ENCODE measurements around the gene NR3C1.
A peak's percentile ranks its signal among the peaks of the same experiment; 100 is the strongest.

Gene NR3C1

DNA sequence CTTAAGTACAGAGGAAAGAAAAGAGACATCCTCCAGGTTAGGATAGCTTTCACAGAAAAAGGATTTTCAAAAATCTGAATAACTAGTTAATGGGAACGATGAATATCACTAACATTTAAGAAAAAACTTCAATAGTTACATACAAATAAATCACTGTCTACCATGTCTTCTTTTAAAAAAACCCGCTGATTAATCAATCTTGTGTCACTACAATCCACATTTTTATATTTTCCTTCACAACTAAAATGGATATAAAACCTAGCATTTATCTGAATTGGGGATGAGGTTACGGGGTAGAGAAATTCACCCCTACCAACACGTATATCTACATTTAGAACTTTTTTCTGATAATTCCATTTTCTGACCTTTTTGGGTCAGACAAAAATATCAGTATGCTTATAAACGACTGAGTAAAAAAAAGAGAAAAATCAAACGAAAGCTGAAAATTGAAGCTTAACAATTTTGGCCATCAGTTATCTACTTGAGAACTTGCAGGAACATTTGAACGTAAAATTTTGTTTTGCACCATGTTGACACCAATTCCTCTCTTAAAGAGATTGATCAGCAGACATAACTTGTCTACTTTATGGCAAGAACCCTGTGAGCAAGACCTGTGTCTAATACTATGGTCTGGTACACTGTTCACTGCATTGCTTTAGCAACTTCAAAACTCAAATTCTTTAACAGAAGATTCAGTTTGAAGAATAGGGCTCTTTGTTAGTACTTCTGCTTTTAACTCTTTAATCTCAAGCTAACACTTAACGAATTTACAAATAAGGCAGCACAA lies 4.8 kb downstream of the NR3C1 start:
- DNase-seq (ENCODE audit: low spot score), result no peak

DNA sequence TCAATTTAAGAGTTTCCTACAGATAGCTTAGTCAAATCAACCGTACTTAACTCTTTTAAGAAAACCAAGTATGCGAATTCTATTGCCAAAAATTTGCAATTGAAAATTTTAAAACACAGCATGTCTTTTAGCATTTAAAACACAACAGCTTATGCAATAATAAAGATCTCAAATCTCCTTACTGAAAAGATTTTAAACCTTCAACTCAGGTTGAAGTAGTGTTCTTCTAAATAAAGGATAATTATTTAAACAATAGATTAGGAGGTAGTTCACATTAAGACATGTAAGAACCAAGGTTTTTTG lies 5.5 kb downstream of the NR3C1 start:
- no peak for DNase-seq (ENCODE audit: low spot score)

DNA sequence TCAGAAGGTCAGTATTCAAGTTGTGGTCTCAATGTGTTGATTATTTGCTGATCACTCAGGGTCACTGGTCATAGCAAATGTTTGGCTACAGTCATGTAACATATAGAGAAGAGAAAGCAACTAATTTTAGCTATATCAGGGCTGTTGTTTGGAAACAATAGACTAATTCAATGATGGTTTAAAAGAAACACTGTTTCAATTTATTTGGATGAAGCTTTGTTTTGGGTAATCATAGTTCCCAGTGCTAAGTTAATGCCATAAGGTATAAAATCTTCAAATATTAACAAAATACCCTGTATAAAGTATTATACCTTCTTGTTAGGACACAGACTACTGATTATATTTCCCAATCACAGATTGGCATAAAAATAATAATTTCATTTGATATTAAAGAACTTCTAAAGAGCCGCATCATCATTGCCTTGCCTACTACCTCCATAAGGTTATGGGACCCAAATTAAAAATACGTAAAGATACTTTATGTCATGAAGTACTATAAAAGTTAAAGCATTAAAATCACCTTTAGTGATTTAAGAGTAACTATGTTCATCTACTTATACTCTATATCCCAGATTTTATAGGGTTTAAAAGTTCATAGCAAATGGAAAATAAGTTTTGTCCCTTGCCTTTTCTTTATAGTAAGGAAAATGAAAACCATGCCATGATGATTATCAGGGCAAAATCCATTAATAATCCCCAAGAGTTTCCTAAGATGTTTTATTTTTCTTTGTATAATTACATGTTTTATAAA lies 6.0 kb downstream of the NR3C1 start:
- DNase-seq (ENCODE audit: low spot score), result no peak

- DNase-seq (ENCODE audit: low spot score), result no peak
Observed at GRCh38 chr5:143396353-143396940, 7.0 kb downstream of the NR3C1 start.

GRCh38 chr5:143395638-143396352 lies 7.7 kb downstream of the NR3C1 start:
- peak; percentile 17 for DNase-seq (ENCODE audit: low spot score)

DNA sequence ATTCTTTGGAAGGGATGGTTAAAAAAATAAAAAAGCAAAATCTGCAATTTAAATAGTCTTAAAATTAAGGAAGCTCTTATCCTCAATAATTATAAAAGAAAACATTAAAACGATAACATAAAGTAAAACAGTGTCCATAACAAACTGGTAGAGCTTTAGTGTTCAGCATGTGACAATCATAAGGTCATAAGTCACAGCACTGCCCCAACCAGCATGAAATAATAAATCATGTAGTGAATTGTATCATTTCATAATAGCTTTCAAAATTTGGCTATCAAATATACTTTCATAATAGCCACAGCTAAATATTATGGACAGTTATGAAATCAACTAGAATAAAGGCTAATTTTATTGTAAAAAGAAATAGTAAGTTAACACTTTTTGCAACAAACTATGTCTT lies 10.0 kb downstream of the NR3C1 start:
- no peak for DNase-seq (ENCODE audit: low spot score)

DNA sequence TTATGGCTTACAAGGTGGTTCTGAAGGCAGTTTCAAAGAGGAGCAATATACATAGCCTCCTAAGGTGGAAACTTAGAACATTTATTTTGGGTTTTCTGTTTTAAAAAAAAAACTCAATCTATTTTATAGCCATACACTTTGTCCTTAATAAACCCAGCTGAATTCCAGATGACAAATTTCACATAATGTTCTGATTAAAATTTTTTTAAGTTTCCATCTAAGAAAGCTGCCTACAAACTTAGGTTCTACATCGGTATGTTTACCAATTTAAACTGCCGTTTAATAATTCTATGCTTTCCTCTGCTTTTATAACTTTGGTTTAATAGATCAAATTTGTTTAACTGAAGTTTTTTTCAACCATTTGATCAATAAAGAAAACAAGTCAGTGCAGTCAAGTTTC lies 12.5 kb downstream of the NR3C1 start:
- no peak for DNase-seq (ENCODE audit: low spot score)

DNA sequence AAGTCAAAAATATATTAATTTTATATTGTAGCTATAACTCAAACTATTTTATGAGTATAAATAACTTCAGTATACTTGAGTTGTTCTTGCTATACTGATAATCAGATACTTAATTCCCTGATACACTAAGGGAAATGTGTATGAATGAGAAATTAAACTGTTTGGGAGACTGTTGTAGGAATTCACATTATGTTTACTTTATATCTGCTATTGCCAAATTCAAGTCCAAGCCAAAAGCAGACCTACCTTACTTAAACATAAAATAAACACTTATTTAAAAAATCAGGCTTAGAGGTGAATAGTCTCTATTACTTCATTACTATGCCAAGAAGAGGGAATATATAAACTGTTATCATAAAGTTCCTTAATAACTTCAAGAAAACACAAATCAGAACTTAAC lies 13.2 kb downstream of the NR3C1 start:
- DNase-seq (ENCODE audit: low spot score), result no peak

- peak; percentile 31 for DNase-seq (ENCODE audit: low spot score)
Observed at GRCh38 chr5:143386725-143387124, 16.8 kb downstream of the NR3C1 start.

DNA sequence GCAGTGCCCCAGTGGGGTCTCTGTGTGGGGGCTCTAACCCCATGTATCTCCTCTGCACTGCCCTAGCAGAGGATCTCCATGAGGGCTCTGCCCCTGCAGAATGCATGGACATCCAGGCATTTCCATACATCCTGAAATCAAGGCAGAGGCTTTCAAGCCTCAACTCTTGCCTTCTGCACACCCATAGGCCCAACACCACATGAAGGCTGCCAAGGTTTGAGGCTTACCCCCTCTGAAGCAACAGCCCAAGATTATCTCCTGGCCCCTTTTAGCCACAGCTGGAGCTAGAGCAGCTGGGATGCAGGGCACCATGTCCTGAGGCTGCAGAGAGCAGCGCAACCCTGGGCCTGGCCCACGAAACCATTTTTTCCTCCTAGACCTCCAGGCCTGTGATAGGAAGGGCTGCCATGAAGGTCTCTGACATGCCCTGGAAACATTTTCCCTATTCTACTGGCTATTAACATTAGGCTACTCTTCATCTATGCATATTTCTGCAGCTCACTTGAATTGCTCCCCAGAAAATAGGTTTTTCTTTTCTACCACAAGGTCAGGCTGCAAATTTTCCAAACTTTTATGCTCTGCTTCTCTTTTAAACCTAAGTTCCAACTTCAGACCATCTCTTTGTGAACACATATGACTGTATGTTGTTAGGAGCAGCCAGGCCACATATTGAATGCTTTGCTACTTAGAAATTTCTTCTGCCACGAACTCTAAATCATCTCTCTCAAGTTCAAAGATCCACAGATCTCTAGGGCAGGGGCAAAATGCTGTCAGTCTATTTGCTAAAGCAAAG lies 18.4 kb downstream of the NR3C1 start:
- DNase-seq (ENCODE audit: low spot score), result no peak

- no peak for DNase-seq (ENCODE audit: low spot score)
Observed at GRCh38 chr5:143383988-143384387, 19.5 kb downstream of the NR3C1 start.

- DNase-seq (ENCODE audit: low spot score), result no peak
Observed at GRCh38 chr5:143379606-143380005, 23.9 kb downstream of the NR3C1 start.

DNA sequence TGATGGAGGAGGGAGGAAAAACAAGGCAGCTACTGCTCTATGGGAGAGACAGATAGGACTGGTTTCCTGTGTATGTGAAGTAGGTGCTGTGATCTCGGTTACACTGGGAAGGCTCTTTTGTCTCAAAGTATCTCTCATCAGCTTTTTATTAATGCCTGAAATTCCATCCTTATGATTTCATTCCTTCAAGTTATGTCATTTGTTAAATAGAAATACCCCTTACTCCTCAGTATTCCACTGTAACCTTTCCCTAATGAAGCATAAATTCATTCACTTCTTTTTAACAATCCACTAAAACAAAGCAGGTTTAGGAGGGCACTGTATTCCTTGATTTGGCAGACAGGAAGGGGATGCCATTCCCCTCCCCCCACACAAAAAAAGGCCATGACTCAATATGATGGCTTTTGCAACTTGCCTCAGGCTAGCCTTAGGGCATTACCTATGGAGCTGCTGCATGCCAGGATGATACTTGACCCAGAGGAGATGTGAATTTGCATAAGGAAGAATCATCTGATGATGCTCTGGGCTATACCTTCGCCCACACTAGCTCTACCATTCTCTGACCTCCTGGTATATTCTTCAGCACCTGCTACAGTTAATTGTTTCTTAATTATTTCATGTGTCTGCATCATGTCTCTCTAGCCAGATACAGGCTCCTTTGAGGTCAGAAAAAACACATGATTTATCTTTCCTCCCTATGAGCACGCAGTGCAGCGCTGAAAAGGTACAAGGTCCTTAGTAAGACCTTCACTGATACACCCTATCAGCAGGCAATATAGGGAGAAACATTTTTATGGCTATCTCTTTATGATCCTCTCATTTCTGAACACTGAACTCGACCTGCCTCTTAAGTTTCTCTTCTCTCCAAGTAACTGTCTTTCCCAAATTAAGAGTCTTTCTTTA lies 26.3 kb downstream of the NR3C1 start:
- no peak for DNase-seq (ENCODE audit: low spot score)

DNA sequence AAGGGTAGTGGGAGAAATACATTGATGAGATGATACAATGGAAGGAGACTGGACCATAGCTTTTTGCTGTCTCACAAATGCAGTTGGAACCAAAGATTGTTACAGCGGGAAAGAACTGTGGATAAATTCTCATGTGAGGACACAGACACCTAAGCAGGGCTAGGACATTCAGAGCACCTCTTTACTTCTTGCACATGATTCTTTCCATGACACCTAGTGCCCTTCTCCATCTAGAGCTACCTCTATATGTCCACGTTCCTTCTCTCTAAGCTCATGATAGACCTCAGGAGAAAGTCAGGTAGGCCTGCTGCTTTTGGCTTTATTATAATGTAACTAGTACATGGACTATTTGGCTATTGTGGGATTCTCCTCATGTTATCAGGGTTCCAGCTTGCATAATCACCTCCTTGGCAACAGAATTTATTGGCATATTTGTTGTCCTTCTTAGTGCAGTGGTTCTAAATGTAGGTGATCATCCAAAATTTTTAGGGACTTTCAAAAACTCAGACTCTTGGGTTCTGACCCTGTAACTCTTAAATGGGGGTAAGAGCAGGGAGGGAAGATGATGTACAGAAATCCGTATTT lies 27.2 kb downstream of the NR3C1 start:
- no peak for DNase-seq (ENCODE audit: low spot score)

DNA sequence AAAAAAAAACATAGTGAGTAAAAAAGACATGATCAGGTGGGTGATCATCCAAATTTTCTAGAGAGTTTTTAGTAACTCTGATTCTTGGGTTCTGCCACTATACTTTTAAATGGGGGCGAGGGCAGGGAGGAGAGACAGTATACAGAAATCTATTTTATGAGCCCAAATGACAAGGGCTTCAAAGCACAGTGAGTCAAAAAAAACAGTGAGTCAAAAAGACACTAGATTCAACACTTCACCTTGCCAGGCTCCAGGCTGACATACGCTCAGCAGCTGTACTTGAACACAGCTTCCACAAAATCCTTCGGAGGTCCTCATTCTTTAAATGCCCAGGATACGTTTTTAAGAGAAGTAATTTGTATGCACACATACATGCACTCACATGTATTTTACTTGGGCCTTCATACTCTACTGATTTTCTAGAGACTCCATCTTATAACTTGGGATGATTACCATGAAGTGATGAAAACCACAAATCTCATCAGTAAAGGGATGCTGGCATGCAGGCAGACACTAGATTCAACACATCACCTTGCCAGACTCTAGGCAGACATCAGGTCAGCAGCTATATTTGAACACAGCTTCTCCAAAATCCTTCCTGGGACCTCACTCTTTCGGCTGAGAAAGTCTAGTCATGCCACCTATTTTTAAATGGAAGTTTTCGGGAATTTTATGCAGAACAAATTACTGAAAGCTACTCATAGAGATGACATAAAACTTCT lies 28.8 kb downstream of the NR3C1 start:
- DNase-seq (ENCODE audit: low spot score), result no peak

- no peak for DNase-seq (ENCODE audit: low spot score)
Observed at GRCh38 chr5:143373076-143373475, 30.4 kb downstream of the NR3C1 start.

- DNase-seq (ENCODE audit: low spot score), result no peak
Observed at GRCh38 chr5:143372187-143372829, 31.2 kb downstream of the NR3C1 start.

GRCh38 chr5:143370440-143370839 lies 33.0 kb downstream of the NR3C1 start:
- DNase-seq (ENCODE audit: low spot score), result no peak

GRCh38 chr5:143364061-143364460 lies 39.4 kb downstream of the NR3C1 start:
- DNase-seq (ENCODE audit: low spot score), result no peak
